T-helper 2 cell (primary cell): ENCODE measurements around the gene SAMD1.

Source experiments
- DNase-seq, 5 experiments: peaks; one replicate each; pipeline versions ENCODE4 v3.0.0 to v3.0.0-alpha.2; 2012 to 2022

Gene SAMD1

GRCh38 chr19:14112809-14113385 lies 22.3 kb upstream of the SAMD1 start:
- no peak for DNase-seq

- no peak for DNase-seq
Measured at GRCh38 chr19:14112051-14112808, 21.7 kb upstream of the SAMD1 start.

GRCh38 chr19:14111486-14111885 lies 20.9 kb upstream of the SAMD1 start:
- no peak for DNase-seq

- DNase-seq: no peak
Measured at GRCh38 chr19:14110650-14111049, 20.1 kb upstream of the SAMD1 start.

DNA sequence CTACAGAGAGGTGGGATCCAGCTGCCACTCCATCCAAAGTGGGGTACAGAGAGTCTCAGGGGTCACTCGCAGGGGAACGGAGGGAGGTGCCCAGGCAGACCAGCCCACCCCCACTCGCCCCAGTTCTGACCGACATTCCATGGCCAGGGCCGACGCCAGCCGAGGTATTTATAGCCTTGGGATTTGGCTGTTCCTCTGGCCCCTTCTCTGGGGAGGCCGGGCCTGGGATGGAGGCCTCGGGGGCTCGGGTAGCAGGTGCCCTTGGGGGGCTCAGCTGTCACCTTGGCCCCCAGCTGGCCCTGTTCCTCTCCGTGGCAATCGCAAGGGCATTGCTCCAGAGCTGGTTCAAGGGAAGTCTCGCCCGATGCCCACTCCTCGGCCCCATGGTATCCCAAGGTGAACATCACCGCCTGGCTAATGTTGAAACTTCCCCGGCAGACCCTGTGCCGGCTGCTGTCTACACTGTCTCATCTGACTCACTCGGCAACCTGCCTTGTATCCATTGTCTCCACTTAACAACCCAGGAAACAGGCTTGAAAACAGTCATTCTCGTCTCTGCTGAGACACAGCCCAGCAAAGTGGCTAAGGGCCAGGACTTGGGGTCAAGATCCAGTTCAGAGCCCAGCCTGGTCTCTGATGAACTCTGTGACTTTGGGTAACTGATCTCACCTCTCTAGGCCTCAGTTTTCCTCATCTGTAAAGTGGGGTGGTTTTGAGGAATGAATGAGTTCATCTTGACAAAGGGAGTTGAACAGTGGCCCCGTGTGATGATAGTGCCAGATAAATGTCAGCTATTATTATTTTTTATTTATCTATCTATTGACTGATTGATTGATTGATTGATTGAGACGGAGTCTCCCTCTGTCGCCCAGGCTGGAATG lies 17.3 kb upstream of the SAMD1 start:
- DNase-seq: no peak

DNA sequence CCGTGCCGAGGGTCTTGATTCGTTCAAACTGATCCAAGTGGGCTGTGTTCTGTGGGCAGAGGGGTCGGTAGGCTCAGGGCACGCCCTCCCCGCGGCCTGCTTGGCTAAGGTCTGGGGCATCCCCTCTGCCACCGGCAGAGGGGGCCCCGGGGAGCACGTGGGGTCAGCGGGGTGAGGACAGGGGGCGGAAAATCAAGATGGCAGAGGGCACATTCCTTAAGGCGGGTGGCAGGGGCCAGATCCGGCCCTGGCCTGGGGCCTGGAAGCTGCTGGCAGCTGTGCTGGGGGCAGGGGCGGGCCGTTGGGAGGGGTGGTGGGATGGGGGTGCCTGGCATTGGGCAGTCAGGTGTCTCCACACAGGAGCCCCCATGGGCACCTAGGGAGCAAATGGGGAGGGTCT lies 16.3 kb upstream of the SAMD1 start:
- DNase-seq: no peak

DNA sequence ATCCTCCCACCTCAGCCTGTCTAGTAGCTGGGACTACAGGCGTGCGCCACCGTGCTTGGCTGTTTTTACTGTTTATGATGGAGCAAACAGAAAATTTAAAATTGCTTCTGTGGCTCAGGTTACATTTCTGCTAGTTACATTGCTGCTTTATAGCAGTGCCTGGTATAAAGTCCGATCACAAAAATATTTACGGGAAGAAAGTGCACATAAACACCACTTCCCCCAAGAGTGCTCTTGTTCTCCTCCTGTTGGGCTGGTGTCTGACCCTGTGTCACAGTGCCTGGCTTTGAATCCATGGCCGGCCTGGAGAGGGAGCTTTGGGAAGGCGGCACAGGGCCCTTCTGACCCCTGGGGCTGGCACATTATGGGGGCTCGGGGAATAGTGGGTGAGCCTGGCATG lies 15.1 kb upstream of the SAMD1 start:
- DNase-seq: no peak

GRCh38 chr19:14103310-14103709 lies 12.8 kb upstream of the SAMD1 start:
- DNase-seq: no peak

DNA sequence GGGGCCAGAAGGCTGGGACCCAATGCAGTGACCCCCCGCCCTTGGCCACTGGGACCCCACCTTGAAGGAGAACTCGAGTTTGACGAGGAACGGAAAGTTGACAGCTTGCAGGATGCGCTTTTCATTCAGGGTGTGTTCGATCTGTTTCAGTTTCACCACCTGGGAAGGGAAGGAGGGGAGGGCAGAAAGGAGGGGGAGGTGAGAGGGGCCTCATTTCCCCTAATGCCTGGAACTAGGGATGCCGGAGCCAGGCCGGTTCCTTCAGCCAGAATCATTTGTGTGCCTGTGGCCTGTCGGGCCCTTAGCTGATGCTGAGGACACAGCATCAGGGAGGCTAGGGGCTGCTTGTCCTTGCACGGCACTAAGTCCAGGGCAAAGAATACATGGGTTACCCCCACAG lies 12.2 kb upstream of the SAMD1 start:
- DNase-seq: no peak

- DNase-seq: no peak
Measured at GRCh38 chr19:14102102-14102696, 11.6 kb upstream of the SAMD1 start.

GRCh38 chr19:14101003-14101545 lies 10.5 kb upstream of the SAMD1 start:
- no peak for DNase-seq

- no peak for DNase-seq
Measured at GRCh38 chr19:14097532-14098151, 7.1 kb upstream of the SAMD1 start.

- DNase-seq: no peak
Measured at GRCh38 chr19:14096272-14096992, 5.9 kb upstream of the SAMD1 start.

DNA sequence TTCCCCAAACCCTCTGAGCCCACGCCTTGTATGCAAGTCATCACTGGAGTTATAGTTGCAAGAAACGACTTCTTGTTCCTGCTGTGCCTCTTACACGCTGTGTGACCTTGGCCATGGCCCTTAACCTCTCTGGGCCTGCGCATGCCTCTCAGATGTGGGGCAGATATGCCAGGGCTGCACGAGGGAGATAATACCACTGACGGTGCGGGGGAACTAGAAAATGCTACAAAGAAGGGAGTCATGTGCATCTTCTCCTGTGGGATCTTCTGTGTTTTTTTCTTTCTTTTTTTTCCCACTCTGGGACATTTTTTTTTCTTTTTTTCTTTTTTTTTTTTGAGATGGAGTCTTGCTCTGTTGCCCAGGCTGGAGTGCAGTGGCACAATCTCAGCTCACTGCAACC lies 4.3 kb upstream of the SAMD1 start:
- DNase-seq: no peak

DNA sequence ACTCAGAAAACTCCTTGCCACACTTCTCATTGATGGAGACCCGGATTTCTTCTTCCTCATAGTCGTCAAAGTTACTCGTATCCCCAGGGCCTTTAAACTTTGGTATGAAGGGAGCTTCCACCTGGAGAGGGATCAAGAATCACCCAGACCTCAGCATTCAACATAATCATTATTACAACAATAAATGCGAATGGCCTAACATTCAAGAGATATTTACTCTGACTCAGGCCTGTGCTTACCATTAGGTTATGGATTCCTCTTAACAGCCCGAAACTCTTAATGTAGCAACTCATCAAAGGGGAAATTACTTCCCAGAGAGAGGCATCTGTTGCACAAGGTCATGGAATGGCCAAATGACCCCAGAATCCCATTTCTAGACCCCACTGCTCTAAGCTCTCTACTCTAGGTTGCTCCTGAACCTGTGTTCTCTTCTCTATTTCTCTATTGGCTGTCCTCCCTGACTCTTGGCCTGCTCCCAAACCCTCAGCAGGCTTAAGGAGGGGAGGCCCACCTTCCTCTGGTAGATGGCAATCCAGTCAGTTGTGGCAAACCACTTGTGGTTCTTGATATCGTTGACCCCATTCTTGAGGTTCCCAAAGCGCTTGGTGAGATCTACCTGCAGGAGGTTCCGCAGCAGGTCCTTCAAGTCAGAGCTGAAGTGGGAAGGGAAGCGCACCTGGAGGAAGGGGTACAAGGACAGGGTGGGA lies 2.7 kb upstream of the SAMD1 start:
- no peak for DNase-seq

GRCh38 chr19:14091813-14092462 lies 1.4 kb upstream of the SAMD1 start:
- peak in 1 of 5 experiments; percentile 72 for DNase-seq

- DNase-seq: peak in 4 of 5 experiments; percentile 47 to 81 (median 57)
Measured at GRCh38 chr19:14091081-14091812, 696 bp upstream of the SAMD1 start.

DNA sequence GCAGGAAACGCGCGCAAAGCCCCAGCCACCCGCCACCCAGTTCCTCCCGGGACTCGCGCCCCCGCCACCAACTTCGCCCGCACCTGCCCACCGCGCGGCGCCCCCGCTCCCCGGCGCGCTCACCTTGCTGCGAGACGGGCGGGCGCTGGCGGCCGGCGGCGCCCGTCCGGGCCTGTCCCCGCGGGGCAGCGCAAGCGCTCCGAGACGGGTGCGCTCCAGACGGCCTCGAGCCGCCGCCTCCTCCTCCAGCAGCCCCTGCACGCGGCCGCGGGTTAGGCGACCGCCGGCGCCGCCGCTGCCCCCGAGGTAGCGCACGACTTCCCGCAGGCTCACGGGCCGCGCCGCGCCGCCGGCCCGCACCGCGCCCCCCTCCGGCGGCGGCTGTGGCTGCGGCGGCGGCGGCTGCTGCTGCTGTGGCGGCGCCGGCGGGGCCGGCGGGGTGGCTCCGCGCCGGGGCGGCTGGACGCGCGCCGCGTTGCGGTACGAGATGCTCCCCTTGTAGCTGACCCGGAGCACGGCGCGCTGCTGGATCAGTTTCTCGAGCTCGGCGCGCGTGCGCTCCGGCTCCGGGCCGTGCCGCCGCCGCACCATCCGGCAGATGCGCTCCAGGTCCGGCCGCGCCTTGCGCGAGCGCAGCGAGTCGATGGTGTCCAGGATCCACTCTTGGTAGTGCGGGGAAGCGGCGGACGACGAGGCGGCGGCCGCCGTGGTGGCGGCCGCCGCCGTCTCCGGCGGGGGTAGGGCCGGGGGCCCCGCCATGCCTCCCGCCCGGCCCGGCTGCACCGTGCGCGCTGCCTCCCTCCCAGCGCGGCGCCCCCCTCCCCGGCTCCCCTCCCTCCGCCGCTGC lies 666 bp downstream of the SAMD1 start:
- peak; percentile 16 to 72 (median 34) for DNase-seq

- peak in 1 of 5 experiments; percentile 51 for DNase-seq
Measured at GRCh38 chr19:14089412-14089661, 1.2 kb downstream of the SAMD1 start.
